Upper lobe of right lung (tissue), 1 donor: ENCODE results near the gene PPP1R13B. TPM values are rescaled to one million over a fixed set of nuclear protein-coding genes. Genes with fewer than 3 reads are reported as not detected.
A peak's percentile ranks its signal among the peaks of the same experiment; 100 is the strongest.

Experiments
- ATAC-seq: fragments of 200-7000 bp; cut with Tn5 transposase; one replicate; pipeline ENCODE4 v1.9.1; 2020; ENCODE audit warnings: mild to moderate bottlenecking, moderate library complexity
- DNase-seq: peaks from one replicate; pipeline ENCODE4 v3.0.0-alpha.2; 2020
- H3K27ac ChIP-seq: fragments of 200-600 bp; one replicate; pipeline ENCODE4 v1.8.0; 2022
- H3K27me3 ChIP-seq: fragments of 200-600 bp; one replicate; pipeline ENCODE4 v1.8.0; 2022; ENCODE audit warnings: mild to moderate bottlenecking
- H3K36me3 ChIP-seq: fragments of 200-600 bp; one replicate; pipeline ENCODE4 v1.8.0; 2022
- H3K4me1 ChIP-seq: fragments of 200-600 bp; one replicate; pipeline ENCODE4 v1.8.0; 2022
- H3K4me3 ChIP-seq: fragments of 200-600 bp; one replicate; pipeline ENCODE4 v1.8.0; 2022; ENCODE audit warnings: mild to moderate bottlenecking
- H3K9me3 ChIP-seq: fragments of 200-600 bp; one replicate; pipeline ENCODE4 v1.8.0; 2022
- CTCF ChIP-seq: fragments of 200-600 bp; IDR thresholded peaks from one replicate; pipeline ENCODE4 v1.8.0; 2022; ENCODE audit warnings: antibody characterized with exemption
- intact Hi-C: fragments of 100-400 bp; cut with DNase I; formaldehyde crosslinking; loops from one replicate; pipeline ENCODE4 v1.11.0; 2022
- total RNA-seq: library from RNA; stranded (reverse); fragmentation: NEBNext Ultra II Directional; extraction: Animal tissue kit (Norgen Biotek cat#: 25700); gene quantifications from one replicate; pipeline ENCODE4 v1.2.1, GENCODE V29; 2021
- donor health status: DM: no; HTN: yes; CAD: no; lungs with severe emphysema.

Gene PPP1R13B
- total RNA-seq, 1 donor from 2014 or later: 78.5 TPM

- TF ChIP-seq CTCF: no peak
- Histone ChIP-seq H3K4me3 (no peak overlapping the region), H3K36me3 (no peaks in the 10 kb centered on the region), H3K9me3 (no peaks in the 10 kb centered on the region), H3K27me3 (no peaks in the 10 kb centered on the region), H3K4me1 (peaks cover 40% of the 10 kb centered on the region), H3K27ac (no peak overlapping the region)
- intact Hi-C loops: no loop called here
- no peak for ATAC-seq
- DNase-seq: no peak
These were observed 35.8 kb upstream of the PPP1R13B start for GRCh38 chr14:103883263-103883523.

GRCh38 chr14:103882503-103883262, 35.3 kb upstream of the PPP1R13B start:
- Histone ChIP-seq H3K4me3 (no peak overlapping the region), H3K9me3 (no peaks in the 10 kb centered on the region), H3K27ac (no peak overlapping the region), H3K27me3 (no peaks in the 10 kb centered on the region), H3K4me1 (peaks cover 40% of the 10 kb centered on the region), H3K36me3 (no peaks in the 10 kb centered on the region)
- intact Hi-C loops: no loop called here
- no peak for TF ChIP-seq CTCF
- no peak for DNase-seq
- ATAC-seq: no peak

- intact Hi-C loops: no loop called here
- no peaks in the 10 kb centered on the region for H3K36me3 ChIP-seq
- peak; percentile 71 for DNase-seq
- peak; percentile 27 for ATAC-seq
- peaks cover 40% of the 10 kb centered on the region for H3K4me1 ChIP-seq
- no peaks in the 10 kb centered on the region for H3K27me3 ChIP-seq
- peak overlapping the region; percentile 84 for H3K27ac ChIP-seq
- no peaks in the 10 kb centered on the region for H3K9me3 ChIP-seq
- TF ChIP-seq CTCF: no peak
- no peak overlapping the region for H3K4me3 ChIP-seq
These were observed 34.2 kb upstream of the PPP1R13B start for GRCh38 chr14:103881268-103882201.

GRCh38 chr14:103880348-103881267, 33.2 kb upstream of the PPP1R13B start:
- Histone ChIP-seq H3K9me3 (no peaks in the 10 kb centered on the region), H3K4me1 (peaks cover 40% of the 10 kb centered on the region), H3K36me3 (no peaks in the 10 kb centered on the region), H3K27ac (peak overlapping the region; percentile 84), H3K4me3 (peak overlapping the region; percentile 41), H3K27me3 (no peaks in the 10 kb centered on the region)
- DNase-seq (peak; percentile 92), ATAC-seq (peak; percentile 66)
- no peak for TF ChIP-seq CTCF
- intact Hi-C loops: no loop called here

- intact Hi-C loops: no loop called here
- DNase-seq (peak; percentile 92), ATAC-seq (peak; percentile 90)
- no peaks in the 10 kb centered on the region for H3K9me3 ChIP-seq
- no peak for TF ChIP-seq CTCF
- H3K4me1 ChIP-seq: peaks cover 40% of the 10 kb centered on the region
- H3K27ac ChIP-seq: peak overlapping the region; percentile 84
- peak overlapping the region; percentile 41 for H3K4me3 ChIP-seq
- no peaks in the 10 kb centered on the region for H3K27me3 ChIP-seq
- H3K36me3 ChIP-seq: no peaks in the 10 kb centered on the region
These were observed 32.4 kb upstream of the PPP1R13B start for GRCh38 chr14:103879570-103880347.
